ENCODE data around the gene LCORL. TPM values are rescaled to one million over a fixed set of nuclear protein-coding genes. Genes with fewer than 3 reads are reported as not detected.
"Not testable (repeated sequence)": the region's sequence is repeated elsewhere in the genome, so short reads cannot be mapped to it uniquely, and the experiment has no call there.

LCORL gene
- total RNA-seq, 1 donor from 2014 or later, result 7.4 TPM

DNA sequence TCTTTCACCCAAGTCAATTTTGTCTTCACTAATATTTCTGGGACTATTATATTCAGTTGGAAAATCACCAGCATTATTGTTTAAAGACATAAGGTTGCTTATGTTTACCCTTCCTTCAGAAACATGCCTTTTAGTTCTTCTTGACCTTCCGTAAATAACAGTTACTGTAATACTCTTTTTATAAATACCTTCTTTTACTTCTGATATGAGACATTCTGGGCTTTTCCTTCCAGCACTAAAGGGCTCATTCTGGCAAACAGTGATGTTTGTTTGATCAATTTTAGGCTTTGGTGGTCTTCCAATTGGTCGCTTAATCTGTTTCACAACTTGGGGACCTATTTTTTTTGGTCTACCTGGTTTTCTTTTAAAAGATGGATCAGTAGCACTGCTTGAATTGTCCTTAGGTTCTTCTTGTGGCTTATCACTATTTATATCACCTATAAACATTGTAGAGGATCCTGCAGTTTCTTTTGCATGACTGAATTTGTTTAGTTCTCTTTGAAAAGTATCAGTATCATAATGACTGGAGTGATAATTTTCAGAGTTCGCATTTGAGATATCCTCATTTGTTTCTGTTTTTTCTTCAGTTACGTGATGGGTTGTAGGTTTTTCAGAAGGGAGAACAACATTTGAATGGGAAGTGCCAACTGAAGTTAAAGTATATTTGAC, 146.0 kb downstream of the LCORL start:
- intact Hi-C loops (cut with micrococcal nuclease), result no loop called here
- ATAC-seq (no peak), DNase-seq (no peak)

DNA sequence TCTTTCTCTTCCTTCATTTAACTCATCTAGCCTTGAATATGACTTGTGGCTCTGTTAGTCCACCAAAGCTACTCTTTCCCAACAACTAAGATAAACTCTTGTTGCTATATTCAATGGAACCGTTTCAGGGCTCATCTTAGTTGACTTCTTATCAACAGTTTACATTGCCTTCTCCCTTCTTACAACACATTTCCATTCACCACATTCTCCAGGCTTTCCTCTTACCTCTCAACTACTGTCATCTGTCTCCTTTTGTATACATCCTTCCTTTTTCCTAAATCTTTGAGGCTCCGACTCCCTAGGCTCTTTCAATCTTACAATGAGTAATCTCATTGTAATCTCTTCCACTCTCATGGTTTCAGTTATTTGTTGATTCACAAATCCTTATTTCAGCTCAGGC, 152.2 kb downstream of the LCORL start:
- DNase-seq (no peak), ATAC-seq (no peak)
- intact Hi-C loops (cut with micrococcal nuclease), result no loop called here

DNA sequence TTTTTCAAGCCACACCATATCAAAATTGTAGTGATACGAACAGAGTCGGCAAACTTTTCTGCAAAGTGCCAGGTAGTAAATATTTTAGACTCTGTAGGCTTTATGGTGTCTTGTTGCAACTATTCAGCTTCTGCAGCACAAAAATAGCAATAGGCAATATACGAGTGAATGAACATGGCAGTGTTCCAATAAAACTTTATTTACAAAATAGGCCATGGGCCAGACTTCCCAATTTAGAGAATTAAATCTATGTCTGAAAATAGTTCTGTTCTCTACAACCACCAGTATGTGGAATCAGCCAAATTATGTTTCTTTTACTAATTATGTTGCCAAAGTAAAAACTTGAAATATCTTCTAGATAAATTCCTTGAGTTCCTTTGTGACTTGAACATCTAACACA, 154.3 kb downstream of the LCORL start:
- ATAC-seq, result no peak
- intact Hi-C loops (cut with micrococcal nuclease), result no loop called here

DNA sequence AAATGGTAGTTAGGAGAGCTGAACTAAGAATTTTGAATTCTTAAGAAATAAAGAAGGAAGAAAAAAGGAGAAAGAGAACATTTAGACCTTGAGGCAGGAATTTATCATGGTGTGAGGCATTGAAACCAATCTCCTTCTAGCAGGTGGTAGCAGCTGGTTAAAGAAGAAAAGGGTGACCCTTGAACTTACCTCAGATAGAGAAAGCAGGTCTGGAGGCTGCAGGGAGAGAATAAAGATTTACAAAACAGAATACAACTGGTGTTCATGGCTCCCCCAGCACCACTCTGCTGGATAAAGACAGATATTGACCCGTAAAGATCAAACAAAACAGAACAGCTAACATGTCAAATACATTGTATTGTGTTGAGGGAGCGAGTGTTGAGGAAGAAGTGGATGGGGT, 154.7 kb downstream of the LCORL start:
- ATAC-seq, result no peak
- intact Hi-C loops (cut with micrococcal nuclease), result no loop called here
- no peak for DNase-seq

More for the DNA sequence above, 154.3 kb downstream of the LCORL start:
- DNase-seq, result no peak

DNA sequence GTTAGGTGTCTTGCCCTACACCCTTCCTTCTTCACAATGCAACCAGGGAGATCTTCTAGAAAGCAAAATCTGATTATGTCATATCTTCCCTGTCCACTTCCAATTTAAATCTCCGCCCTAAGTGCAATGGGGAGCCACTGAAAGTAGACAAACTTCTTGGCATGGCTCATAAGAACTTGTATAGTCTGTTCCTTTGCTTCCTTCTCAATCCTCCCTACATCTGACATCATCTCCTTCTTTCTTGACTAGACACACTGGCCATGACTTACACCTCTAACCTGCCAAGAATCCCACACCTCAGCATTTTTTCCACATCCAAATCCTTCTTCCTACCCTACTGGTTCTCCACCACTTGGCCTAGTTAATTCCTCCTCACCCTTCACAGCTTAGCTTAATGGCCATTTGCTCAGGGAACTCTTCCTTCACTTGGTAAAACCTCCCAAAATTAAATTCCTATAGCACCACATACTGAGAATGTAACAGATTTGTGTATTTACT, 155.6 kb downstream of the LCORL start:
- no peak for DNase-seq
- intact Hi-C loops (cut with micrococcal nuclease), result no loop called here
- no peak for ATAC-seq

DNA sequence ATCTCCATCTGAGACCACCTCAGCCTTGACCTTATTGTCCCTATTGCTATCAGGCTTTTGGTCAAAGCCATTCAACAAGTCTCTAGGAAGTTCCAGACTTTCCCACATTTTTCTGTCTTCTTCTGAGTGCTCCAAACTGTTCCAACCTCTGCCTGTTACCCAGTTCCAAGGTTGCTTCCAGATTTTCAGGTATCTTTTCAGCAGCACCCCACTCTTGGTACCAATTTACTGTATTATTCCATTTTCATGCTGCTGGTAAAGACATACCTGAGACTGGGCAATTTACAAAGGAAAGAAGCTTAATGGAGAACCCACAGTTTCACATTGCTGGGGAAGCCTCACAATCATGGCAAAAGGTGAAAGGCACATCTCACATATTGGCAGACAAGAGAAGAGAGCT, 159.6 kb downstream of the LCORL start:
- DNase-seq; intact Hi-C loops (cut with micrococcal nuclease); ATAC-seq: not testable (repeated sequence)

DNA sequence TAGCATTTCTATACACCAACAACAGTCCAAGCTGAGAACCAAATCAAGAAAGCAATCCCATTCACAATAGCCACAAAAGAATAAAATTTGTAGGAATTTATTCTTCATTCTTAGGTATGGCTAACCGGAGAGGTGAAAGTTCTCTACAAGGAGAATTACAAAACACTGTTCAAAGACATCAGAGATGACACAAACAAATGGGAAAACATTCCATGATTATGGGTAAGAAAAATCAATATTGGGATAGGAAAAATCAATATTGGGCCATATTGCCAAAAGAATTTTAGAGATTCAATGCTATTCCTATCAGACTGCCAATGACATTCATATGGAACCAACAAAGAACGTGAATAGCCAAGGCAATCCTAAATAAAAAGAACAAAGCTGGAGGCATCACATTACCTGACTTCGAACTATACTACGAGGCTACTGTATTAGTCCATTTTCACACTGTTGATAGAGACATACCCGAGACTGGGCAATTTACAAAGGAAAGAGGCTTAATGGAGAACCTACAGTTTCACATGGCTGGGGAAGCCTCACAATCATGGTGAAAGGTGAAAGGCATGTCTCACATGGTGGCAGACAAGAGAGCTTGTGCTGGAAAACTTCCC, 161.7 kb downstream of the LCORL start:
- no peak for DNase-seq
- intact Hi-C loops (cut with micrococcal nuclease), result no loop called here
- ATAC-seq, result no peak

DNA sequence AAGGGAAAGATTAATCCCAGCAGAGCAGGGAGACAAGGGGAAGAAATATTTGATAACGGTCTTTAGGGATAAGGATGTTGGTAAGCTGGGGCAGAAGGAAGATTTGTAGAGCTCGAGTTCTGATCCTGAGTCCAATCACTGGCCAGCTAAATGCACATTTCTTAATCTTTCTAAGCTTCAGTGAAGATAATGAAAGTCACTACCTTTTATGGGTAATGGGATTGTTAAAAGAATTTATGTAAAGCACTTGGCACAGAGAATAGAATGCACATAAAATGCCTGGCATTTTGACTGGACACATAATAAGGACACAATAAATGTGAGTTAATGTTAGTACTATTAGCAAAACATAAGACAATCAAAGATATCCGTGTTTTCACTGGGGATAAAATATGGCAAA, 167.5 kb downstream of the LCORL start:
- intact Hi-C loops (cut with micrococcal nuclease), result no loop called here
- ATAC-seq, result no peak

DNA sequence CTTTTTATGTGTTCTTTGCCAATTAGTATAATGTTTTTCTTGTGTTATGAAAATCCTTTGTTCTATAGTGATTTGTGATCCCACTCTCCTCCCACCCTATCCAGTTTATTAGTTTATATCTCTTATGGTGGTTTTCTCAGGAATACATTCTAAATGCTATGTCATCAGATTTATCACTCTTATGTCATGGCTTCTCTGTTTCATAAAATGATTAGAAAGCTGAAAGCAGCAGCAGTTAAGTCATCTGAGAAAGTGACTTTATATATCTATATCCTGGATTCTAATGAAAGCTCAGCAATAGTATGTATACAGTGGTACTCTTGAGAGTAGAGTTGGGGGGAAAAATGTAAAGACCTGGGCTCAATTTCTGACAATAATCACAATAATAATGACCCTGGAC, 169.6 kb downstream of the LCORL start:
- intact Hi-C loops (cut with micrococcal nuclease), result no loop called here
- DNase-seq (no peak), ATAC-seq (no peak)

More for the DNA sequence above, 167.5 kb downstream of the LCORL start:
- DNase-seq, result no peak

DNA sequence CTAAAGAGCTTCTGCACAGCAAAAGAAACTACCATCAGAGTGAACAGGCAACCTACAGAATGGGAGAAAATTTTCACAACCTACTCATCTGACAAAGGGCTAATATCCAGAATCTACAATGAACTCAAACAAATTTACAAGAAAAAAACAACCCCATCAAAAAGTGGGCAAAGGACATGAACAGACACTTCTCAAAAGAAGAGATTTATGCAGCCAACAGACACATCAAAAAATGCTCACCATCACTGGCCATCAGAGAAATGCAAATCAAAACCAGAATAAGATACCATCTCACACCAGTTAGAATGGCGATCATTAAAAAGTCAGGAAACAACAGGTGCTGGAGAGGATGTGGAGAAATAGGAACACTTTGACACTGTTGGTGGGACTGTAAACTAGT, 171.3 kb downstream of the LCORL start:
- intact Hi-C loops (cut with micrococcal nuclease); DNase-seq; ATAC-seq: not testable (repeated sequence)

DNA sequence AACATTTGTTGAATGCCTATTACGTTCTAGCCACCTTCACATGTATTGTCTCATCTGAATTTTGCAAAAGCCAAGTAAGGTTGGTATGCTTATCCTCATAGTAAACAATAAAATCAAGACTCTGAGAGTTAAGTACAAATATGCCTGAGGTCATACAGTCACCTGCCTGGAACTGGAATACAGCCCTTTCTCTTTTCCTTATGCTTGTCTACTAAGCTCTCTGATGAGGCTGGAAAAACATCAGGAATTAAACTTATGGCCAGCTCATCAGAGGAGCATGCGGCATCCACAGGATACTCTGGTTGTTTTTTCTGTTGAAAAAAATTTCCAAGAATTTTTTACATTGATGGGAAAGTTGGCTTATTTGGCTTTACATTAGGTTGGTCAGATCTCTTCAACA, 175.3 kb downstream of the LCORL start:
- intact Hi-C loops (cut with micrococcal nuclease), result no loop called here
- ATAC-seq, result no peak

DNA sequence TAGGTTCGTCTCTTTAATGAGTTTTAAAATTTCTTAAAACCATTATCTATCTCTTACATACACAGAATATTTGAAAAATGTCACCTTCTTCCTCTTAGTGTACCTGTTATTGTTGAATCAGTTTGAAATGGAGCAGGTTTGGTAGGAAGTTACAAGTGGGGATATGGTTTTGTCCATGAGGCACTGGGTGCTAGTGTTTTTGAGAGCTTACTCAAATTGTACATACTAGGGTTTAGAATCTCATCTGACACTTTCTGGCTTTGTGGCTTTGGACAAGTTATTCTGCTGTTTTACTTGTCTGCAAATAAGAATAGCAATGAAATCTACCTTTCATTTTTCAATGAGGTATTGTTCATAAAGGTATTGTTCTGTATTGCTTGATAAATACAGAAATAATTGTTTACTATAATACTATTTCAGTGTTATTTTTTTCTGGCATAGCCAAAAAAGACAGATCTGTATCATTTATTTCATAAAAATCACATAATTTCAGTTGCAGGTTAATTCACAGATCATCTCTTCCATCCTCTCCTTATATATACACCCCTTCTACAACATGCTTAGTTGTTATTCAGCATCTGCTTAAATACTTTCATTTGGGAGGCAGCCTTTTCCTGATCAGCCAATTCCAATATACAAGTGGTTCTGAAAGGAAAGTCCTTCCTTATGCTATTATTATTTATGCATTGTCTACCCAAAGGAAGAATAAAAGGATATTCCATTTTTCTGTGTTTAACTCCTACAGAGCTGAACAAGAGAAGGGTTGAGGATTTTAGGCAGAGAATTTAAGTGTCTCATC, 197.5 kb downstream of the LCORL start:
- ATAC-seq (no peak), DNase-seq (no peak)
- intact Hi-C loops (cut with micrococcal nuclease), result no loop called here

More for the DNA sequence above, 175.3 kb downstream of the LCORL start:
- no peak for DNase-seq

DNA sequence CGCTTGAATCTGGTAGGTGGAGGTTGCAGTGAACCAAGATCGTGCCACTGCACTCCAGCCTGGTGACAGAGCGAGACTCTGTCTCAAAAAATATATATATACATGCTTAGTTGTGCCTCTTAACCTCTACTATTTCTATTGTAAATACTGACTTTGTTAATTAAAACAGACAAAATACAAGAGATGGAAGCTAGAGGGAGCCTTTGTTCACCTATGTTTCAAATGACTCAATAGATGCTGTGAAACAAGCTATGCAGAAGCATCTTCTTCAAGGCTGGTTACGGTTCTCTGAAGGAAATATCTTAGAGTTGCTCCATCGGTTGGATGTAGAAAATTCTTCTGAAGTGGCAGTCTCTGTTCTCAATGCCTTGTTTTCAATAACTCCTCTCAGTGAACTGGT, 204.5 kb downstream of the LCORL start:
- no peak for ATAC-seq

DNA sequence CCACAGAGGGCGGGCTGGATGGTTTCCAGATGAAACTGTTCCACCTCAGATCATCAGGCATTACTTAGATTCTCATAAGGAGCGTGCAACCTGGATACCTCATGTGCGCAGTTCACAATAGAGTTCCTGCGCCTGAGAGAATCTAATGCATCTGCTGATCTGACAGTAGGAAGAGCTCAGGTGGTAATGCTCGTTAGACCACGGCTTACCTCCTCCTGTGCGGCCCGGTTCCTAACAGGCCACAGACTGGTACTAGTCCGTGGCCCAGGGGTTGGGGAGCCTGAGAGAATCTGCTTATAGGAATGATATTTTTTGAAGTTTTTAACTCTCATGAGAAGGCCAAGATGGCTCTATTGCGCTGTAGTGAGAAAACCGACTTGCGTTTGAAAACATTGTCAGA, 205.4 kb downstream of the LCORL start:
- ATAC-seq, result no peak
- DNase-seq, result no peak
- intact Hi-C loops (cut with micrococcal nuclease), result loop anchor here (5.0 kb wide), 2 partner anchors 551 to 771 kb away; no protein-coding TSS in a partner anchor

More for the DNA sequence above, 204.5 kb downstream of the LCORL start:
- intact Hi-C loops (cut with micrococcal nuclease), result loop anchor here (5.0 kb wide), 2 partner anchors 550 to 770 kb away; no protein-coding TSS in a partner anchor
- DNase-seq, result no peak

DNA sequence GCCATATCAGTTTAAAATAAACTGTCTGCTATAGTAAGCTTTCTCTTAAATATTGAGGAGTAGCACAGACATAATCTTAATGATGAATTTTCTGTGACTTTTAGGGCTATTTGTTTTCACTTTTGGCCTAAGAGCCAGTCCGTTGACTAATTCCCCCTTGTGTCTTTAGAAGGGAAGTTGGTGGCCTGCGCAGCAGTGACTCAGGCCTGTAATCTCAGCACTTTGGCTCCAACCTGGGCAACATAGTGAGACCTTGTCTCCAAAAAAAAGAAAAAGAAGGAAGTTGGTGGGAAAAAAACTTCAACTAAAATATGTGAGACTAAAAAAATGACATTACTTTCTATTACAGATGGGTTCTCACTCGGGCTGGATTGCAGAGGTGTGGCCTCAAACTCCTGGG, 207.4 kb downstream of the LCORL start:
- no peak for ATAC-seq
- DNase-seq, result no peak
- intact Hi-C loops (cut with micrococcal nuclease), result loop anchor here (5.0 kb wide), 1 partner anchor 208 kb away; the partner anchor contains the start of gene LCORL

DNA sequence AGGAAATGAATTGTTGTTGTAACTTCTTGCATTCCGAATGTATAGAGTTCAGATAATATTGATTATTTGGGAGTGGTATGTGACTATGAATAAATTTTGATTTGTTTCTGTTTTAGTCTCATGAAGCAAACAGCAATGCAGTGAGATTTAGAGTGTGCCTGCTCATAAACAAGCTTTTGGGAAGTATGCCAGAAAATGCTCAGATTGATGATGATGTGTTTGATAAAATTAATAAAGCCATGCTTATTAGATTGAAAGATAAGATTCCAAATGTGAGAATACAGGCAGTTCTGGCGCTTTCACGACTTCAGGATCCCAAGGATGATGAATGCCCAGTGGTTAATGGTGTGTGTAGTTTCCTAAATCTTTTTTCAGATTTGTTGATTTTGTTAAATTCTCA, 208.8 kb downstream of the LCORL start:
- no peak for ATAC-seq
- DNase-seq, result no peak
- intact Hi-C loops (cut with micrococcal nuclease), result loop anchor here (5.0 kb wide), 1 partner anchor 210 kb away; the partner anchor contains the start of gene LCORL

DNA sequence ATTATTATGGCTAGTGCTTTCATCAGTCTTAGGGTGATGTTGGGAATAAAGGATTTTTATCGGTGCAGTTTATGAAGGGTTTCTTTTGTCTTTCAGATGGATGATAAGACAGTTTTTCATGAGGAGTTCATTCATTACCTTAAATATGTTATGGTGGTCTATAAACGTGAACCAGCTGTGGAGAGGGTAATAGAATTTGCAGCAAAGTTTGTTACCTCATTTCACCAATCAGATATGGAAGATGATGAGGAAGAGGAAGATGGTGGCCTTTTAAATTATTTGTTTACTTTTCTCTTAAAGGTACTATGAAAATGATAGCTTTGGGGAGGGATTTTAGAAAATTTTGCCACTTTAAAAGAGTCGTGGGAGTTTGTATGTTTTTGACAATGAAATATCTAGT, 209.4 kb downstream of the LCORL start:
- ATAC-seq, result no peak
- DNase-seq, result no peak
- intact Hi-C loops (cut with micrococcal nuclease), result loop anchor here (5.0 kb wide), 1 partner anchor 210 kb away; the partner anchor contains the start of gene LCORL

DNA sequence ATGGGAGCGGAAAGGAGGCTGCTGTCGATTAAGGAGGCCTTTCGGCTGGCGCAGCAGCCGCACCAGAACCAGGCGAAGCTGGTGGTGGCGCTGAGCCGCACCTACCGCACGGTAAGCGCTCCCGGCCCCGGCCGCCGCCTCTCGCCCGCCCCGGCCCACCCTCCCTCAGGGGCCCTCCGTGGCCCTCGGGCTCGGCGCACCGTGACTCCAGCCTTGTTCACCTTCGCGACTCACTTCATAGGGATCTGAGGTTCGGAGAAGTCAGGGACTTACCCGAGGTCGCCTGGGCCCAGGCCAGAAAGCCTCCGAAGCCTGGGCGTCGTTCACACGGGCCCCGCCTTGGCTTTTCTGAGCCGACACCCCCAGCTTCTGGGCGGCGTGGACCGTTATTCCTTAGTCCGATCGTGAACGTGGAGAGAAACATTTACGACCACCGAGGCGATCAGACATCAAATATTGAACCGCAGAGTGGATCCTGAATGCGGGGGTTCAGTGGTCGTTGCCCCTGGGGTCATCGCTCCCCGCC, 210.4 kb downstream of the LCORL start:
- ATAC-seq (peak; percentile 9), DNase-seq (no peak)
- intact Hi-C loops (cut with micrococcal nuclease), result loop anchor here (5.0 kb wide), 1 partner anchor 211 kb away; the partner anchor contains the start of gene LCORL
